GM12801 (cell line): ENCODE data around the gene GABRG1.

Experiments
- CTCF ChIP-seq: IDR thresholded peaks from one replicate; pipeline ENCODE4 v1.5.1; 2011; ENCODE audit warnings: control low read depth; ENCODE audit not compliant: insufficient read length; ENCODE audit errors: extremely low read depth

GABRG1 gene

GRCh38 chr4:46051392-46051791, 72.5 kb downstream of the GABRG1 start:
- TF ChIP-seq CTCF: no peak

- no peak for TF ChIP-seq CTCF
Observed at GRCh38 chr4:46032056-46032455, 91.8 kb downstream of the GABRG1 start.

GRCh38 chr4:46016306-46016705, 107.5 kb downstream of the GABRG1 start:
- no peak for TF ChIP-seq CTCF

GRCh38 chr4:45992728-45993127, 131.1 kb downstream of the GABRG1 start:
- no peak for TF ChIP-seq CTCF

- TF ChIP-seq CTCF: no peak
Observed at GRCh38 chr4:45989775-45990174, 134.1 kb downstream of the GABRG1 start.

GRCh38 chr4:45987858-45988257, 136.0 kb downstream of the GABRG1 start:
- TF ChIP-seq CTCF: no peak
